Activated naive CD8-positive, alpha-beta T cell treated with anti-CD3 and anti-CD28 coated beads, Interleukin-2, amount 50 U/mL, for 16 hours (primary cell): ENCODE results near the gene ZBTB46.

Experiments used
- DNase-seq: peaks from one replicate; pipeline ENCODE4 v3.0.0-alpha.2; 2020; ENCODE audit warnings: low read depth, low spot score

The ZBTB46 gene

GRCh38 chr20:63767886-63768285 lies 63.2 kb downstream of the ZBTB46 start:
- DNase-seq = no peak

- DNase-seq = no peak
Measured at GRCh38 chr20:63767456-63767855, 63.6 kb downstream of the ZBTB46 start.

- no peak for DNase-seq
Measured at GRCh38 chr20:63766695-63767426, 64.2 kb downstream of the ZBTB46 start.

- no peak for DNase-seq
Measured at GRCh38 chr20:63765902-63766301, 65.2 kb downstream of the ZBTB46 start.

GRCh38 chr20:63765082-63765873 lies 65.8 kb downstream of the ZBTB46 start:
- no peak for DNase-seq

- DNase-seq = no peak
Measured at GRCh38 chr20:63759377-63759901, 71.6 kb downstream of the ZBTB46 start.

- no peak for DNase-seq
Measured at GRCh38 chr20:63758152-63758551, 72.9 kb downstream of the ZBTB46 start.

- DNase-seq = no peak
Measured at GRCh38 chr20:63756648-63756991, 74.4 kb downstream of the ZBTB46 start.

GRCh38 chr20:63755933-63756647 lies 75.0 kb downstream of the ZBTB46 start:
- DNase-seq = no peak

GRCh38 chr20:63754008-63754407 lies 77.1 kb downstream of the ZBTB46 start:
- DNase-seq = no peak

- DNase-seq = no peak
Measured at GRCh38 chr20:63753381-63753780, 77.7 kb downstream of the ZBTB46 start.

- DNase-seq = no peak
Measured at GRCh38 chr20:63752411-63753101, 78.5 kb downstream of the ZBTB46 start.

GRCh38 chr20:63751471-63752271 lies 79.4 kb downstream of the ZBTB46 start:
- DNase-seq = no peak

GRCh38 chr20:63750807-63751470 lies 80.1 kb downstream of the ZBTB46 start:
- no peak for DNase-seq

- DNase-seq = no peak
Measured at GRCh38 chr20:63749597-63750508, 81.2 kb downstream of the ZBTB46 start.

GRCh38 chr20:63748934-63749270 lies 82.2 kb downstream of the ZBTB46 start:
- no peak for DNase-seq

- DNase-seq = no peak
Measured at GRCh38 chr20:63748070-63748933, 82.8 kb downstream of the ZBTB46 start.

- DNase-seq = no peak
Measured at GRCh38 chr20:63747622-63748069, 83.4 kb downstream of the ZBTB46 start.
